BE2C (cell line): ENCODE data around the gene TMEM41A.

Source experiments
- DNase-seq: peaks from one replicate; pipeline ENCODE4 v3.0.0-alpha.2; 2020
- H3K27me3 ChIP-seq: fragments of 250-450 bp; sonication (Bioruptor Pico); 2 replicates; pipeline ENCODE4 v1.5.1; 2020; ENCODE audit warnings: mild to moderate bottlenecking
- H3K36me3 ChIP-seq: fragments of 250-450 bp; sonication (Bioruptor Pico); 2 replicates; pipeline ENCODE4 v1.5.1; 2020; ENCODE audit warnings: mild to moderate bottlenecking
- H3K4me1 ChIP-seq: fragments of 250-450 bp; sonication (Bioruptor Pico); 2 replicates; pipeline ENCODE4 v1.5.1; 2020
- H3K4me3 ChIP-seq: 2 replicates; pipeline ENCODE4 v1.5.1; 2011; ENCODE audit warnings: low read depth, low read length
- H3K9me3 ChIP-seq: fragments of 250-450 bp; sonication (Bioruptor Pico); 2 replicates; pipeline ENCODE4 v1.5.1; 2020
- TF ChIP-seq, protein P1 (sequence below): IDR thresholded peaks from 2 replicates; pipeline ENCODE4 v1.5.1; 2012; ENCODE audit warnings: mild to moderate bottlenecking, low read depth, low read length

Gene TMEM41A

GRCh38 chr3:185503521-185503920 lies 4.7 kb upstream of the TMEM41A start:
- Histone ChIP-seq H3K27me3 (no peaks in the 10 kb centered on the region), H3K9me3 (no peaks in the 10 kb centered on the region), H3K4me3 (no peak overlapping the region), H3K4me1 (no peaks in the 10 kb centered on the region), H3K36me3 (peaks cover 2% of the 10 kb centered on the region)
- DNase-seq, result no peak
- TF ChIP-seq, protein P1, sequence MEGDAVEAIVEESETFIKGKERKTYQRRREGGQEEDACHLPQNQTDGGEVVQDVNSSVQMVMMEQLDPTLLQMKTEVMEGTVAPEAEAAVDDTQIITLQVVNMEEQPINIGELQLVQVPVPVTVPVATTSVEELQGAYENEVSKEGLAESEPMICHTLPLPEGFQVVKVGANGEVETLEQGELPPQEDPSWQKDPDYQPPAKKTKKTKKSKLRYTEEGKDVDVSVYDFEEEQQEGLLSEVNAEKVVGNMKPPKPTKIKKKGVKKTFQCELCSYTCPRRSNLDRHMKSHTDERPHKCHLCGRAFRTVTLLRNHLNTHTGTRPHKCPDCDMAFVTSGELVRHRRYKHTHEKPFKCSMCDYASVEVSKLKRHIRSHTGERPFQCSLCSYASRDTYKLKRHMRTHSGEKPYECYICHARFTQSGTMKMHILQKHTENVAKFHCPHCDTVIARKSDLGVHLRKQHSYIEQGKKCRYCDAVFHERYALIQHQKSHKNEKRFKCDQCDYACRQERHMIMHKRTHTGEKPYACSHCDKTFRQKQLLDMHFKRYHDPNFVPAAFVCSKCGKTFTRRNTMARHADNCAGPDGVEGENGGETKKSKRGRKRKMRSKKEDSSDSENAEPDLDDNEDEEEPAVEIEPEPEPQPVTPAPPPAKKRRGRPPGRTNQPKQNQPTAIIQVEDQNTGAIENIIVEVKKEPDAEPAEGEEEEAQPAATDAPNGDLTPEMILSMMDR, result no peak

- DNase-seq, result no peak
- H3K36me3 ChIP-seq, result peaks cover 3% of the 10 kb centered on the region
- TF ChIP-seq, protein P1, result no peak
- H3K27me3 ChIP-seq, result no peaks in the 10 kb centered on the region
- H3K4me1 ChIP-seq, result no peaks in the 10 kb centered on the region
- H3K9me3 ChIP-seq, result no peaks in the 10 kb centered on the region
- H3K4me3 ChIP-seq, result no peak overlapping the region
These were observed 4.2 kb upstream of the TMEM41A start for GRCh38 chr3:185502987-185503386.

DNA sequence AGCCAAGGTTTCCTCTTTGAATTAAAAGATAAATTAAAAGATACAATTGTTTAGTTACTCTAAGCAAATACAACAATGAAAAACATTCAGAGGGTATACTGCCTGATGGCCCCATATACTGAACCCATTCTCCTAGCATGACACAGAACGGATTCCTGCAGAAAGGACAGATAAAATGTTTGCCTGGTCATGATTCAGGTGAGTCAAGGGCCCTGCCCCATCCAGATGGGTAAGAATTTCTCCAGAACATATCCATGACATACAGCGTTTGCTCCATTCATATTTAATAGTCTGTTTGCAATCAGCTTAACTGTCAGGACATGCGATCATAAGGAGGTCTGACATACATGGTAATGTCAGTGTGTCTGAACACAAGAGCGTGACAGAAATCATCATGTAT lies 8.6 kb downstream of the TMEM41A start:
- Histone ChIP-seq H3K27me3 (no peaks in the 10 kb centered on the region), H3K4me1 (peaks cover 2% of the 10 kb centered on the region; the same call in 1 of the 2 replicates), H3K9me3 (no peaks in the 10 kb centered on the region), H3K4me3 (no peak overlapping the region), H3K36me3 (peaks cover 47% of the 10 kb centered on the region)
- DNase-seq, result no peak
- TF ChIP-seq, protein P1, result no peak

DNA sequence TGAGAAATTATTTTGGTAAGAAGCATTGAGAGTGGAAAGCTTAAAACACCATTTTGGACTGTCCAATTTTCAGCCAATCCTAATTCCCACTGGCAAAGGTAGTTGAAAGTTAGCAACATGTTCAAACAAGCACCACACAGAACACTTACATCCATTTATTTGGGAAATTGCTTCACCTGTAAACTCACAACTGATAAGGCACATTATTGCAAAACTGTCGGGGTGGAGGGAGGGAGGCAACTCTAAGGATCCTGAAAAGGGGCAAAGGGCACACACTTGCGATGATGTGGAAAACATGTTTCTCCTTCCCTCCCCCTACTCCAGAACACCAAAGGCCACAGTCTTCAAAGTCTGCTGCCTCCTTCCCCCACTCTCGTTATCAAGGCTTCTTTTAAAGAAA lies 9.4 kb downstream of the TMEM41A start:
- TF ChIP-seq, protein P1, result no peak
- peaks cover 3% of the 10 kb centered on the region; the same call in 1 of the 2 replicates for H3K4me1 ChIP-seq
- no peaks in the 10 kb centered on the region for H3K9me3 ChIP-seq
- peaks cover 39% of the 10 kb centered on the region for H3K36me3 ChIP-seq
- DNase-seq, result no peak
- H3K4me3 ChIP-seq, result no peak overlapping the region
- no peaks in the 10 kb centered on the region for H3K27me3 ChIP-seq

DNA sequence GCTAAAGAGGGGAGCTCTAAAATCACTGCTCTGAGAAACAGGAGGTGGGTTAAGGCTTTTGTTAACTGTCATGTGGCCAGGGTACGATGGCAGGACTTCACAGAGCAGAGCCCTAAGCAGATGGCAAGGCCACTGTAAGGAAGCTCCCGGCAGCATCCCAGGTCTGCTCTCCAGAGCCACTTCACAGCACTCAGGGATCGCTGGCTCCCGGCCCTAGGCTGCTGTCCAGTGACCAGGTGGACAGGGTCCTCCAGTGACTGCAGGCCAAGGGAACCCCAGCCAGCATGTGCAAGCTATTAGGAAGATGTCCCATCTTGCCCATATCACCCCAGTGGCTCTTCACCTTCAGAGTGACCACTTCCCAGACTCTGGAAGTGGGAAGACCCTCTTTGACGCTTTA lies 10.4 kb downstream of the TMEM41A start:
- H3K4me3 ChIP-seq, result no peak overlapping the region
- no peaks in the 10 kb centered on the region for H3K27me3 ChIP-seq
- no peaks in the 10 kb centered on the region for H3K9me3 ChIP-seq
- peaks cover 32% of the 10 kb centered on the region for H3K36me3 ChIP-seq
- DNase-seq, result no peak
- TF ChIP-seq, protein P1, result no peak
- peaks cover 3% of the 10 kb centered on the region; the same call in 1 of the 2 replicates for H3K4me1 ChIP-seq

- TF ChIP-seq, protein P1, result no peak
- H3K9me3 ChIP-seq, result no peaks in the 10 kb centered on the region
- no peaks in the 10 kb centered on the region for H3K27me3 ChIP-seq
- peaks cover 3% of the 10 kb centered on the region; the same call in 1 of the 2 replicates for H3K4me1 ChIP-seq
- no peak for DNase-seq
- no peak overlapping the region for H3K4me3 ChIP-seq
- peaks cover 39% of the 10 kb centered on the region for H3K36me3 ChIP-seq
These were observed 12.4 kb downstream of the TMEM41A start for GRCh38 chr3:185486394-185486793.
